GM23338 (cell line): Measurements from ENCODE around the gene DDX54. TPM values are rescaled to one million over a fixed set of nuclear protein-coding genes. Genes with fewer than 3 reads are reported as not detected.

ENCODE experiments used
- CREB1 ChIP-seq: fragments of 250-450 bp; sonication (Bioruptor Pico); IDR thresholded peaks from 2 replicates; pipeline ENCODE4 v1.5.0; 2020; ENCODE audit warnings: low read depth, mild to moderate bottlenecking, moderate library complexity
- EZH2 ChIP-seq: fragments of 200-600 bp; sonication (generic); IDR thresholded peaks from one replicate; pipeline ENCODE4 v1.8.0; 2017; ENCODE audit warnings: antibody characterized with exemption, mild to moderate bottlenecking, low read depth; ENCODE audit not compliant: unreplicated experiment
- EZH2phosphoT487 ChIP-seq: fragments of 200-600 bp; sonication (generic); IDR thresholded peaks from one replicate; pipeline ENCODE4 v1.8.1; 2018; ENCODE audit warnings: antibody characterized with exemption; ENCODE audit not compliant: unreplicated experiment
- JUNB ChIP-seq: IDR thresholded peaks from one replicate; pipeline ENCODE4 v1.6.1; 2016; ENCODE audit warnings: antibody characterized with exemption; ENCODE audit not compliant: unreplicated experiment
- POLR2AphosphoS5 ChIP-seq: IDR thresholded peaks from 2 replicates; pipeline ENCODE4 v1.6.1; 2016; ENCODE audit warnings: antibody characterized with exemption, low read depth
- ZNF331 ChIP-seq: fragments of 250-450 bp; sonication (Bioruptor Pico); IDR thresholded peaks from 2 replicates; pipeline ENCODE4 v1.5.0; 2020; ENCODE audit warnings: low read depth, mild to moderate bottlenecking, moderate library complexity
- polyA plus RNA-seq: library from polyadenylated mRNA; unstranded; fragments of >200 nt; fragmentation: Nextera tagmentation; extraction: Ambion mirVana; gene quantifications from 2 replicates; pipeline ENCODE4 v1.2.1, GENCODE V29; 2016
- total RNA-seq: library from RNA; depleted of rRNA; stranded (reverse); fragments of >200 nt; shearing (Covaris generic); gene quantifications from 2 replicates; pipeline ENCODE4 v1.2.3, GENCODE V29; 2014
- TF ChIP-seq, protein P1 (sequence below): fragments of 250-450 bp; sonication (Bioruptor Pico); IDR thresholded peaks from 2 replicates; pipeline ENCODE4 v1.5.0; 2020; ENCODE audit warnings: mild to moderate bottlenecking, moderate library complexity
- TF ChIP-seq, protein P2 (sequence below), 2 experiments: fragments of 200-600 bp in 1 of 2; sonication (generic) in 1 of 2; conservative IDR thresholded peaks; 2 replicates each; pipeline versions ENCODE4 v1.5.1 to v1.6.1; 2016 to 2017; ENCODE audit warnings: antibody characterized with exemption in 2 of 2, low read depth in 2 of 2, mild to moderate bottlenecking in 2 of 2, moderate library complexity in 1 of 2
- TF ChIP-seq, protein P3 (sequence below): IDR thresholded peaks from 2 replicates; pipeline ENCODE4 v1.6.1; 2016; ENCODE audit warnings: antibody characterized with exemption

DDX54 gene
- total and polyA plus RNA-seq, 2 experiments from 2014 or later = 84.1 to 89.4 TPM

DNA sequence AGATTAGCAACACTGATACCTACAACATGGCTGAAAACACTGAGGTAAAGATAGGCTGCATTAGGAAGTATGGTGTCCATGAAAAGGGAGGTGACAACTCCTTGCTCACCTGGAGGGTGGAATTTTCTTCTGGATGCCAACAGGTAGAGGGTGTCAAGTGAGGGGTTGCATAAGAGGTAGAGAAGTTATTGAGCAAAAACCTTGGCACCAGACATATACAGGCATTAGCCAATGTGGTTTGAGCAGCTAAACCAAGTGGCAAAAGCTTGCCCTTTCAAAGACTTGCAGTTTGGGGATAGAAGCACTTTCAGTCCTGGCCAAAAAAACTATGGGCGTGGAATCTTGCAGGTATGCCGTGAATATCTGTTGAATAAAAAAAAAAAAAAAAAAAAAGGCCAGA lies 4.1 kb upstream of the DDX54 start (continued):
- TF ChIP-seq, protein P1, sequence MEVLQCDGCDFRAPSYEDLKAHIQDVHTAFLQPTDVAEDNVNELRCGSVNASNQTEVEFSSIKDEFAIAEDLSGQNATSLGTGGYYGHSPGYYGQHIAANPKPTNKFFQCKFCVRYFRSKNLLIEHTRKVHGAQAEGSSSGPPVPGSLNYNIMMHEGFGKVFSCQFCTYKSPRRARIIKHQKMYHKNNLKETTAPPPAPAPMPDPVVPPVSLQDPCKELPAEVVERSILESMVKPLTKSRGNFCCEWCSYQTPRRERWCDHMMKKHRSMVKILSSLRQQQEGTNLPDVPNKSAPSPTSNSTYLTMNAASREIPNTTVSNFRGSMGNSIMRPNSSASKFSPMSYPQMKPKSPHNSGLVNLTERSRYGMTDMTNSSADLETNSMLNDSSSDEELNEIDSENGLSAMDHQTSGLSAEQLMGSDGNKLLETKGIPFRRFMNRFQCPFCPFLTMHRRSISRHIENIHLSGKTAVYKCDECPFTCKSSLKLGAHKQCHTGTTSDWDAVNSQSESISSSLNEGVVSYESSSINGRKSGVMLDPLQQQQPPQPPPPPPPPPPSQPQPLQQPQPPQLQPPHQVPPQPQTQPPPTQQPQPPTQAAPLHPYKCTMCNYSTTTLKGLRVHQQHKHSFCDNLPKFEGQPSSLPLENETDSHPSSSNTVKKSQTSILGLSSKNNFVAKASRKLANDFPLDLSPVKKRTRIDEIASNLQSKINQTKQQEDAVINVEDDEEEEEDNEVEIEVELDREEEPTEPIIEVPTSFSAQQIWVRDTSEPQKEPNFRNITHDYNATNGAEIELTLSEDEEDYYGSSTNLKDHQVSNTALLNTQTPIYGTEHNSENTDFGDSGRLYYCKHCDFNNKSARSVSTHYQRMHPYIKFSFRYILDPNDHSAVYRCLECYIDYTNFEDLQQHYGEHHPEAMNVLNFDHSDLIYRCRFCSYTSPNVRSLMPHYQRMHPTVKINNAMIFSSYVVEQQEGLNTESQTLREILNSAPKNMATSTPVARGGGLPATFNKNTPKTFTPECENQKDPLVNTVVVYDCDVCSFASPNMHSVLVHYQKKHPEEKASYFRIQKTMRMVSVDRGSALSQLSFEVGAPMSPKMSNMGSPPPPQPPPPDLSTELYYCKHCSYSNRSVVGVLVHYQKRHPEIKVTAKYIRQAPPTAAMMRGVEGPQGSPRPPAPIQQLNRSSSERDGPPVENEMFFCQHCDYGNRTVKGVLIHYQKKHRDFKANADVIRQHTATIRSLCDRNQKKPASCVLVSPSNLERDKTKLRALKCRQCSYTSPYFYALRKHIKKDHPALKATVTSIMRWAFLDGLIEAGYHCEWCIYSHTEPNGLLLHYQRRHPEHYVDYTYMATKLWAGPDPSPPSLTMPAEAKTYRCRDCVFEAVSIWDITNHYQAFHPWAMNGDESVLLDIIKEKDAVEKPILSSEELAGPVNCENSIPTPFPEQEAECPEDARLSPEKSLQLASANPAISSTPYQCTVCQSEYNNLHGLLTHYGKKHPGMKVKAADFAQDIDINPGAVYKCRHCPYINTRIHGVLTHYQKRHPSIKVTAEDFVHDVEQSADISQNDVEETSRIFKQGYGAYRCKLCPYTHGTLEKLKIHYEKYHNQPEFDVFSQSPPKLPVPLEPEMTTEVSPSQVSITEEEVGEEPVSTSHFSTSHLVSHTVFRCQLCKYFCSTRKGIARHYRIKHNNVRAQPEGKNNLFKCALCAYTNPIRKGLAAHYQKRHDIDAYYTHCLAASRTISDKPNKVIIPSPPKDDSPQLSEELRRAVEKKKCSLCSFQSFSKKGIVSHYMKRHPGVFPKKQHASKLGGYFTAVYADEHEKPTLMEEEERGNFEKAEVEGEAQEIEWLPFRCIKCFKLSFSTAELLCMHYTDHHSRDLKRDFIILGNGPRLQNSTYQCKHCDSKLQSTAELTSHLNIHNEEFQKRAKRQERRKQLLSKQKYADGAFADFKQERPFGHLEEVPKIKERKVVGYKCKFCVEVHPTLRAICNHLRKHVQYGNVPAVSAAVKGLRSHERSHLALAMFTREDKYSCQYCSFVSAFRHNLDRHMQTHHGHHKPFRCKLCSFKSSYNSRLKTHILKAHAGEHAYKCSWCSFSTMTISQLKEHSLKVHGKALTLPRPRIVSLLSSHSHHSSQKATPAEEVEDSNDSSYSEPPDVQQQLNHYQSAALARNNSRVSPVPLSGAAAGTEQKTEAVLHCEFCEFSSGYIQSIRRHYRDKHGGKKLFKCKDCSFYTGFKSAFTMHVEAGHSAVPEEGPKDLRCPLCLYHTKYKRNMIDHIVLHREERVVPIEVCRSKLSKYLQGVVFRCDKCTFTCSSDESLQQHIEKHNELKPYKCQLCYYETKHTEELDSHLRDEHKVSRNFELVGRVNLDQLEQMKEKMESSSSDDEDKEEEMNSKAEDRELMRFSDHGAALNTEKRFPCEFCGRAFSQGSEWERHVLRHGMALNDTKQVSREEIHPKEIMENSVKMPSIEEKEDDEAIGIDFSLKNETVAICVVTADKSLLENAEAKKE = no peak
- TF ChIP-seq EZH2phosphoT487 = no peak
- no peak for TF ChIP-seq JUNB
- TF ChIP-seq, protein P2, sequence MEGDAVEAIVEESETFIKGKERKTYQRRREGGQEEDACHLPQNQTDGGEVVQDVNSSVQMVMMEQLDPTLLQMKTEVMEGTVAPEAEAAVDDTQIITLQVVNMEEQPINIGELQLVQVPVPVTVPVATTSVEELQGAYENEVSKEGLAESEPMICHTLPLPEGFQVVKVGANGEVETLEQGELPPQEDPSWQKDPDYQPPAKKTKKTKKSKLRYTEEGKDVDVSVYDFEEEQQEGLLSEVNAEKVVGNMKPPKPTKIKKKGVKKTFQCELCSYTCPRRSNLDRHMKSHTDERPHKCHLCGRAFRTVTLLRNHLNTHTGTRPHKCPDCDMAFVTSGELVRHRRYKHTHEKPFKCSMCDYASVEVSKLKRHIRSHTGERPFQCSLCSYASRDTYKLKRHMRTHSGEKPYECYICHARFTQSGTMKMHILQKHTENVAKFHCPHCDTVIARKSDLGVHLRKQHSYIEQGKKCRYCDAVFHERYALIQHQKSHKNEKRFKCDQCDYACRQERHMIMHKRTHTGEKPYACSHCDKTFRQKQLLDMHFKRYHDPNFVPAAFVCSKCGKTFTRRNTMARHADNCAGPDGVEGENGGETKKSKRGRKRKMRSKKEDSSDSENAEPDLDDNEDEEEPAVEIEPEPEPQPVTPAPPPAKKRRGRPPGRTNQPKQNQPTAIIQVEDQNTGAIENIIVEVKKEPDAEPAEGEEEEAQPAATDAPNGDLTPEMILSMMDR (conservative IDR thresholded peaks at IDR 0.05; ENCODE audit: low read depth in 2 of 2) = no peak
- TF ChIP-seq, protein P3, sequence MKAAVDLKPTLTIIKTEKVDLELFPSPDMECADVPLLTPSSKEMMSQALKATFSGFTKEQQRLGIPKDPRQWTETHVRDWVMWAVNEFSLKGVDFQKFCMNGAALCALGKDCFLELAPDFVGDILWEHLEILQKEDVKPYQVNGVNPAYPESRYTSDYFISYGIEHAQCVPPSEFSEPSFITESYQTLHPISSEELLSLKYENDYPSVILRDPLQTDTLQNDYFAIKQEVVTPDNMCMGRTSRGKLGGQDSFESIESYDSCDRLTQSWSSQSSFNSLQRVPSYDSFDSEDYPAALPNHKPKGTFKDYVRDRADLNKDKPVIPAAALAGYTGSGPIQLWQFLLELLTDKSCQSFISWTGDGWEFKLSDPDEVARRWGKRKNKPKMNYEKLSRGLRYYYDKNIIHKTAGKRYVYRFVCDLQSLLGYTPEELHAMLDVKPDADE = no peak
- no peak for TF ChIP-seq ZNF331 (CRISPR knock-in tag)
- no peak for TF ChIP-seq POLR2AphosphoS5
- no peak for TF ChIP-seq CREB1 (CRISPR knock-in tag)
- TF ChIP-seq EZH2 = no peak
